Naive B cell (primary cell): ENCODE data around the gene HTATSF1. TPM values are rescaled to one million over a fixed set of nuclear protein-coding genes. Genes with fewer than 3 reads are reported as not detected.

Experiments
- ATAC-seq, 2 donors: fragments of 150-1000 bp; cut with Tn5 transposase; 2 replicates each; pipeline ENCODE4 v1.10.0; 2021; ENCODE audit warnings: low read depth in 2 of 2, mild to moderate bottlenecking in 2 of 2, moderate library complexity in 2 of 2
- DNase-seq: peaks from one replicate; pipeline ENCODE4 v3.0.0; 2022
- H3K27ac Mint-ChIP-seq, 6 donors: one replicate each; pipeline ENCODE4 v1.8.0; 2020 to 2022; ENCODE audit warnings: mild to moderate bottlenecking in 6 of 6, mixed read lengths in 6 of 6, moderate library complexity in 5 of 6, inconsistent platforms in 2 of 6
- H3K27me3 Mint-ChIP-seq, 3 donors: one replicate each; pipeline ENCODE4 v1.8.0; 2021 to 2022; ENCODE audit warnings: mixed read lengths in 3 of 3, mild to moderate bottlenecking in 1 of 3
- H3K36me3 Mint-ChIP-seq, 2 donors: one replicate each; pipeline ENCODE4 v1.8.0; 2020 to 2022; ENCODE audit warnings: mixed read lengths in 2 of 2, inconsistent platforms in 1 of 2, mild to moderate bottlenecking in 1 of 2
- H3K4me1 Mint-ChIP-seq, 3 donors: one replicate each; pipeline ENCODE4 v1.8.0; 2020 to 2022; ENCODE audit warnings: mixed read lengths in 3 of 3, inconsistent platforms in 1 of 3, mild to moderate bottlenecking in 1 of 3, moderate library complexity in 1 of 3
- H3K4me3 Mint-ChIP-seq, 8 donors: one replicate each; pipeline ENCODE4 v1.8.0; 2020 to 2022; ENCODE audit warnings: mild to moderate bottlenecking in 8 of 8, mixed read lengths in 8 of 8, moderate library complexity in 8 of 8, inconsistent platforms in 2 of 8
- H3K9me3 Mint-ChIP-seq, 7 donors: one replicate each; pipeline ENCODE4 v1.8.0; 2020 to 2022; ENCODE audit warnings: mixed read lengths in 7 of 7, mild to moderate bottlenecking in 5 of 7, inconsistent platforms in 2 of 7, moderate library complexity in 1 of 7
- polyA plus RNA-seq, 6 donors: library from polyadenylated mRNA; unstranded; fragments of 300-500 nt; fragmentation: Illumina TruSeq; gene quantifications; one replicate each; pipeline ENCODE4 v1.2.3, GENCODE V29; 2021; ENCODE audit warnings: low read depth in 6 of 6

HTATSF1 gene
- polyA plus RNA-seq, 6 donors from 2014 or later: 32.3 to 46.3 (median 34.6) TPM

GRCh38 chrX:136475236-136475635, 22.2 kb upstream of the HTATSF1 start:
- H3K36me3 Mint-ChIP-seq: no peaks in the 10 kb centered on the region
- DNase-seq (no peak), ATAC-seq (no peak)
- peaks cover 0 to 2% (median 0%) of the 10 kb centered on the region in 7 donors for H3K9me3 Mint-ChIP-seq
- peaks cover 0 to 3% (median 0%) of the 10 kb centered on the region in 3 donors for H3K27me3 Mint-ChIP-seq
- H3K4me3 Mint-ChIP-seq: no peak overlapping the region
- H3K27ac Mint-ChIP-seq: no peak overlapping the region
- no peaks in the 10 kb centered on the region for H3K4me1 Mint-ChIP-seq

GRCh38 chrX:136476501-136476900, 20.9 kb upstream of the HTATSF1 start:
- DNase-seq: no peak
- peaks cover 0 to 2% (median 0%) of the 10 kb centered on the region in 7 donors for H3K9me3 Mint-ChIP-seq
- ATAC-seq: no peak

GRCh38 chrX:136477026-136477425, 20.4 kb upstream of the HTATSF1 start:
- Mint-ChIP-seq H3K27ac (peak overlapping the region in 1 of 6 donors; percentile 74), H3K4me3 (no peak overlapping the region), H3K27me3 (peaks cover 3 to 8% (median 5%) of the 10 kb centered on the region in 3 donors), H3K4me1 (no peaks in the 10 kb centered on the region), H3K36me3 (no peaks in the 10 kb centered on the region), H3K9me3 (peaks cover 0 to 2% (median 0%) of the 10 kb centered on the region in 7 donors)
- DNase-seq: no peak
- no peak for ATAC-seq

More at GRCh38 chrX:136476501-136476900, 20.9 kb upstream of the HTATSF1 start:
- Mint-ChIP-seq H3K4me3 (no peak overlapping the region), H3K36me3 (no peaks in the 10 kb centered on the region), H3K27me3 (peaks cover 3 to 8% (median 5%) of the 10 kb centered on the region in 3 donors), H3K27ac (peak overlapping the region in 2 of 6 donors; percentile 10 to 74), H3K4me1 (no peaks in the 10 kb centered on the region)

- H3K36me3 Mint-ChIP-seq: no peaks in the 10 kb centered on the region
- DNase-seq (no peak), ATAC-seq (no peak)
- no peak overlapping the region for H3K4me3 Mint-ChIP-seq
- H3K4me1 Mint-ChIP-seq: no peaks in the 10 kb centered on the region
- H3K27me3 Mint-ChIP-seq: peaks cover 5 to 14% (median 11%) of the 10 kb centered on the region in 3 donors
- no peak overlapping the region for H3K27ac Mint-ChIP-seq
- peaks cover 0 to 2% (median 0%) of the 10 kb centered on the region in 7 donors for H3K9me3 Mint-ChIP-seq
These were observed 17.0 kb upstream of the HTATSF1 start for GRCh38 chrX:136480383-136480782.

- Mint-ChIP-seq H3K4me3 (no peak within 1 kb of the TSS), H3K9me3 (no peaks in the 10 kb centered on the region), H3K36me3 (no peaks in the 10 kb centered on the region), H3K27me3 (peaks cover 19 to 58% (median 21%) of the 10 kb centered on the region in 3 donors), H3K4me1 (no peaks in the 10 kb centered on the region), H3K27ac (no peak within 1 kb of the TSS)
- ATAC-seq: no peak
- DNase-seq: no peak
These were observed 9.7 kb upstream of the HTATSF1 start, which contains the start of gene BRS3 for GRCh38 chrX:136487647-136488046. TSS of gene BRS3 (plus strand) at chrX:136487947. CDS start at chrX:136488115, 168 bp downstream.

- no peak for DNase-seq
- no peaks in the 10 kb centered on the region for H3K36me3 Mint-ChIP-seq
- no peaks in the 10 kb centered on the region for H3K4me1 Mint-ChIP-seq
- peaks cover 13 to 52% (median 19%) of the 10 kb centered on the region in 3 donors for H3K27me3 Mint-ChIP-seq
- ATAC-seq: no peak
- no peak overlapping the region for H3K27ac Mint-ChIP-seq
- H3K4me3 Mint-ChIP-seq: no peak overlapping the region
- no peaks in the 10 kb centered on the region for H3K9me3 Mint-ChIP-seq
These were observed 8.7 kb upstream of the HTATSF1 start for GRCh38 chrX:136488706-136489105.

GRCh38 chrX:136491832-136492231, 5.6 kb upstream of the HTATSF1 start:
- H3K27ac Mint-ChIP-seq: no peak overlapping the region
- no peaks in the 10 kb centered on the region for H3K36me3 Mint-ChIP-seq
- peaks cover 0 to 5% (median 0%) of the 10 kb centered on the region in 3 donors for H3K4me1 Mint-ChIP-seq
- H3K27me3 Mint-ChIP-seq: peaks cover 7 to 41% (median 8%) of the 10 kb centered on the region in 3 donors
- ATAC-seq: no peak
- DNase-seq: no peak
- no peaks in the 10 kb centered on the region for H3K9me3 Mint-ChIP-seq
- H3K4me3 Mint-ChIP-seq: no peak overlapping the region

- H3K36me3 Mint-ChIP-seq: no peaks in the 10 kb centered on the region
- H3K27ac Mint-ChIP-seq: no peak overlapping the region
- DNase-seq (no peak), ATAC-seq (no peak)
- peaks cover 7 to 37% (median 8%) of the 10 kb centered on the region in 3 donors for H3K27me3 Mint-ChIP-seq
- peaks cover 0 to 5% (median 0%) of the 10 kb centered on the region in 3 donors for H3K4me1 Mint-ChIP-seq
- no peak overlapping the region for H3K4me3 Mint-ChIP-seq
- no peaks in the 10 kb centered on the region for H3K9me3 Mint-ChIP-seq
These were observed 4.4 kb upstream of the HTATSF1 start for GRCh38 chrX:136493011-136493410.

- peaks cover 6 to 18% (median 7%) of the 10 kb centered on the region in 3 donors for H3K27me3 Mint-ChIP-seq
- H3K4me1 Mint-ChIP-seq: peaks cover 4 to 8% (median 7%) of the 10 kb centered on the region in 3 donors
- H3K27ac Mint-ChIP-seq: peak overlapping the region in 2 of 6 donors; percentile 44 to 47
- no peak for ATAC-seq
- H3K9me3 Mint-ChIP-seq: no peaks in the 10 kb centered on the region
- no peak for DNase-seq
- peak overlapping the region in 3 of 8 donors; percentile 5 to 97 (median 59) for H3K4me3 Mint-ChIP-seq
- H3K36me3 Mint-ChIP-seq: no peaks in the 10 kb centered on the region
These were observed 2.3 kb upstream of the HTATSF1 start for GRCh38 chrX:136495043-136495442.

- Mint-ChIP-seq H3K27ac (peak overlapping the region; percentile 95 to 99 (median 97)), H3K4me1 (peaks cover 4 to 8% (median 7%) of the 10 kb centered on the region in 3 donors), H3K9me3 (no peaks in the 10 kb centered on the region), H3K27me3 (peaks cover 0 to 9% (median 0%) of the 10 kb centered on the region in 3 donors), H3K4me3 (peak overlapping the region; percentile 82 to 97 (median 96)), H3K36me3 (no peaks in the 10 kb centered on the region)
- DNase-seq (no peak), ATAC-seq (no peak)
These were observed 1.1 kb upstream of the HTATSF1 start for GRCh38 chrX:136496186-136496763.

- peak; percentile 85 for DNase-seq
- Mint-ChIP-seq H3K4me3 (peak overlapping the region; percentile 82 to 97 (median 96)), H3K9me3 (no peaks in the 10 kb centered on the region), H3K4me1 (peaks cover 4 to 8% (median 7%) of the 10 kb centered on the region in 3 donors), H3K36me3 (no peaks in the 10 kb centered on the region), H3K27me3 (peaks cover 0 to 6% (median 0%) of the 10 kb centered on the region in 3 donors), H3K27ac (peak overlapping the region; percentile 95 to 99 (median 98))
- peak; percentile 75 for ATAC-seq
These were observed 432 bp upstream of the HTATSF1 start for GRCh38 chrX:136496764-136497555.

- H3K4me3 Mint-ChIP-seq: no peak overlapping the region
- no peak overlapping the region for H3K27ac Mint-ChIP-seq
- no peaks in the 10 kb centered on the region for H3K4me1 Mint-ChIP-seq
- peaks cover 0 to 5% (median 0%) of the 10 kb centered on the region in 7 donors for H3K9me3 Mint-ChIP-seq
- ATAC-seq (no peak), DNase-seq (no peak)
- no peaks in the 10 kb centered on the region for H3K36me3 Mint-ChIP-seq
- no peaks in the 10 kb centered on the region for H3K27me3 Mint-ChIP-seq
These were observed 21.7 kb downstream of the HTATSF1 start for GRCh38 chrX:136519069-136519468.

GRCh38 chrX:136523770-136524169, 26.4 kb downstream of the HTATSF1 start:
- Mint-ChIP-seq H3K27ac (peak overlapping the region in 1 of 6 donors; percentile 19), H3K9me3 (peaks cover 0 to 2% (median 0%) of the 10 kb centered on the region in 7 donors), H3K36me3 (no peaks in the 10 kb centered on the region), H3K27me3 (peaks cover 0 to 17% (median 0%) of the 10 kb centered on the region in 3 donors), H3K4me1 (no peaks in the 10 kb centered on the region), H3K4me3 (no peak overlapping the region)
- DNase-seq (no peak), ATAC-seq (no peak)
